ENCODE data around the gene CLIP2.
"Not testable (repeated sequence)": the region's sequence is repeated elsewhere in the genome, so short reads cannot be mapped to it uniquely, and the experiment has no call there.

The CLIP2 gene

GRCh38 chr7:74332373-74333176, 43.4 kb downstream of the CLIP2 start:
- DNase-seq (ENCODE audit: low spot score): no peak
- TF ChIP-seq, protein P1, sequence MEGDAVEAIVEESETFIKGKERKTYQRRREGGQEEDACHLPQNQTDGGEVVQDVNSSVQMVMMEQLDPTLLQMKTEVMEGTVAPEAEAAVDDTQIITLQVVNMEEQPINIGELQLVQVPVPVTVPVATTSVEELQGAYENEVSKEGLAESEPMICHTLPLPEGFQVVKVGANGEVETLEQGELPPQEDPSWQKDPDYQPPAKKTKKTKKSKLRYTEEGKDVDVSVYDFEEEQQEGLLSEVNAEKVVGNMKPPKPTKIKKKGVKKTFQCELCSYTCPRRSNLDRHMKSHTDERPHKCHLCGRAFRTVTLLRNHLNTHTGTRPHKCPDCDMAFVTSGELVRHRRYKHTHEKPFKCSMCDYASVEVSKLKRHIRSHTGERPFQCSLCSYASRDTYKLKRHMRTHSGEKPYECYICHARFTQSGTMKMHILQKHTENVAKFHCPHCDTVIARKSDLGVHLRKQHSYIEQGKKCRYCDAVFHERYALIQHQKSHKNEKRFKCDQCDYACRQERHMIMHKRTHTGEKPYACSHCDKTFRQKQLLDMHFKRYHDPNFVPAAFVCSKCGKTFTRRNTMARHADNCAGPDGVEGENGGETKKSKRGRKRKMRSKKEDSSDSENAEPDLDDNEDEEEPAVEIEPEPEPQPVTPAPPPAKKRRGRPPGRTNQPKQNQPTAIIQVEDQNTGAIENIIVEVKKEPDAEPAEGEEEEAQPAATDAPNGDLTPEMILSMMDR (IDR thresholded peaks at IDR 0.05; ENCODE audit: extremely low read depth, insufficient read depth, missing control alignments): no peak
- in situ Hi-C loops (cut with MboI; ENCODE audit: low pct_unique_long_range_greater_than_20kb, low sequenced_read_pairs, unreplicated experiment): no loop called here

DNA sequence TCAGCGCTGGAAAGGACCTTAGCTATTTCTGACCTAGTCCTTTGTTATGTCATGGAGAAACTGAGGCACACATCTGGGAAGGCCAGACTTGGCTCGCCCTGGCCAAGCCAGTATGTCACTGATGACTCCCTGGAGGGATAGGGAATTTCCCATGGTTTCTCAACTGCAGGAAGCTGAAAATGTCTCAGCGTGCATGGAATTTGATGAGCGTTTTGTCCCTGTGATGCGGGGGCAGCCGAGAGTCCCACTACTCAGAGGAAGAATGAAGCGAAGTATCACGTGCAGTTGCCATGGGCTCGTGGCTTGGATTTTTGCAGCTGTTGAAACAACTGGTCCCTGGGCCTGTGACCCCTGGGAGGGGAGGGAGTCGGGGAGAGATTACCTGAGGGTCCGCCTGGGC, 44.8 kb downstream of the CLIP2 start:
- no peak for DNase-seq (ENCODE audit: low spot score)
- in situ Hi-C loops (cut with MboI; ENCODE audit: low pct_unique_long_range_greater_than_20kb, low sequenced_read_pairs, unreplicated experiment): no loop called here
- TF ChIP-seq, protein P1 (IDR thresholded peaks at IDR 0.05; ENCODE audit: extremely low read depth, insufficient read depth, missing control alignments): no peak

GRCh38 chr7:74337926-74338325, 48.7 kb downstream of the CLIP2 start:
- TF ChIP-seq, protein P1 (IDR thresholded peaks at IDR 0.05; ENCODE audit: extremely low read depth, insufficient read depth, missing control alignments): no peak
- in situ Hi-C loops (cut with MboI; ENCODE audit: low pct_unique_long_range_greater_than_20kb, low sequenced_read_pairs, unreplicated experiment): no loop called here
- DNase-seq (ENCODE audit: low spot score): no peak

DNA sequence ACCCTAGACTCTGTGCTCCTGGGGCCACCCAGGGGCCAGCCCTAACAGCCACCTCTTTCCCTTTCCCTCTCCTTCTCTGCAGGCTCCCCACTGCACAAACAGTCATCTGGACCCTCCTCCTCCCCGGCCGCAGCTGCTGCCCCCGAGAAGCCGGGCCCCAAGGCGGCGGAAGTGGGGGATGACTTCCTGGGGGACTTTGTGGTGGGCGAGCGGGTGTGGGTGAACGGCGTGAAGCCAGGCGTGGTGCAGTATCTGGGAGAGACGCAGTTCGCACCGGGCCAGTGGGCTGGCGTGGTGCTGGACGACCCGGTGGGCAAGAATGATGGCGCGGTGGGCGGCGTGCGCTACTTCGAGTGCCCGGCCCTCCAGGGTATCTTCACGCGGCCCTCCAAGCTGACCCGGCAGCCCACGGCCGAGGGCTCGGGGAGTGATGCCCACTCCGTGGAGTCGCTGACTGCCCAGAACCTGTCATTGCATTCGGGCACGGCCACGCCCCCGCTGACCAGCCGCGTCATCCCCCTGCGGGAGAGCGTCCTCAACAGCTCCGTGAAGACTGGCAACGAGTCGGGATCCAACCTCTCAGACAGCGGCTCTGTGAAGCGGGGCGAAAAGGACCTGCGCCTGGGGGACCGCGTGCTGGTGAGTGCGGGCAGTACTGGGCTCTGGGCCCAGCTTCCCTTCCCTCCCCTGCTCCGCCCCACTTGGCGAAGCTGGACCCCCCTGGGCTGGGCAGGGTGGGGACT, 49.3 kb downstream of the CLIP2 start:
- TF ChIP-seq, protein P1 (IDR thresholded peaks at IDR 0.05; ENCODE audit: extremely low read depth, insufficient read depth, missing control alignments): no peak
- in situ Hi-C loops (cut with MboI; ENCODE audit: low pct_unique_long_range_greater_than_20kb, low sequenced_read_pairs, unreplicated experiment): no loop called here
- DNase-seq (ENCODE audit: low spot score): no peak

DNA sequence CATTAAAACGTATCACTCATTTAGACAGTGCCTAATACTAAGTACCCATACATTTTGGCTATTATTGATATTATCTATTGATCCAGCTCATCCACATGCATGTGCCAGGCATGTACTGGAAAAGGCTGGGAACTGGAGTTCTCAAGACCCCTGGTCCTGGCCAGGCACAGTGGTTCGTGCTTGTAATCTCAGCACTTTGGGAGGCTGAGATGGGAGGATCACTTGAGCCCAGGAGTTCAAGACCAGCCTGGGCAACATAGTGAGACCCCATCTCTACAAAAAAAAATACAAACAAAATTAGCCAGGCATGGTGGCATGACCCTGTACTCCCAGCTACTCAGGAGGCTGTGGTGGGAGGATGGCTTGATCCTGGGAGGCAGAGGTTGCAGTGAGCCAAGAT, 50.4 kb downstream of the CLIP2 start:
- in situ Hi-C loops (cut with MboI; ENCODE audit: low pct_unique_long_range_greater_than_20kb, low sequenced_read_pairs, unreplicated experiment); DNase-seq (ENCODE audit: low spot score): not testable (repeated sequence)

DNA sequence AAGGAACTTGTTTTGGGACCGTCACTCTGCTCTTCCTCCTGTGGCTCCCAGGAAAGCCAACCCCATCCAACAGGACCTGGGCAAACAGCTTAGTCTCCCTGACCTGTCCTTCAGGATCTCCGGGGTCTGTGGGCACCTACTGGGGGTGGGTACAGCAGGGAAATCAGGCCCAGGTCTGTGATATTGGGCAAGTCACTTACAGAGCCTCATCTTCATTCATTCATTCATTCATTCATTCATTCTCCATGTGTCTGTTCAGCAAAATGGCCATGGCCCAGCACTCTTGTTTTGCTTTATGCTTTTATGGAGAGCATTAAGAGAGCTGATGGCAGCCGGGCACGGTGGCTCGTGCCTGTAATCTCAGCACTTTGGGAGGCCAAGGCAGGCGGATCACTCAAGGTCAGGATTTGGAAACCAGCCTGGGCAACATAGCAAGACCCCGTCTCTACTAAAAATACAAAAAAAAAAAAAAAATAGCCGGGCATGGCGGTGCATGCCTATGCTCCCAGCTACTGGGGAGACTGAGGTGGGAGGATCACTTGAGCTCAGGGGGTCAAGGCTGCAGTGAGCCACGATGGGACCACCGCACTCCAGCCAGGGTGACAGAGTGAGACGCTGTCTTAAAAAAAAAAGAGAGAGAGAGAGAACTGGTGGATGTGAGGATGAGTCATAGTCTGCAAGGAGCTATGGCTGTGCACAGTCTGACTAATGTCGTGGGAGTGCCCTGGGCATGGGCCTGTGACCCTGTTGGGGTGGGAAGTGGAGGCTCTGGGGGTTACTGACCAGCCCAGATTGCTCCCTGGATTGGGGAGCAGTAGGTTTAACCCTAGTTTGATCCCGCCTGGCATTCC, 54.3 kb downstream of the CLIP2 start:
- in situ Hi-C loops (cut with MboI; ENCODE audit: low pct_unique_long_range_greater_than_20kb, low sequenced_read_pairs, unreplicated experiment): no loop called here
- TF ChIP-seq, protein P1 (IDR thresholded peaks at IDR 0.05; ENCODE audit: extremely low read depth, insufficient read depth, missing control alignments): no peak
- no peak for DNase-seq (ENCODE audit: low spot score)

Measured in GM13977 (cell line).